Hepatocyte (in vitro differentiated cells): ENCODE results near the gene DLGAP4. TPM values are rescaled to one million over a fixed set of nuclear protein-coding genes. Genes with fewer than 3 reads are reported as not detected.
A peak's percentile ranks its signal among the peaks of the same experiment; 100 is the strongest.

Experiments
- DNase-seq: peaks from one replicate; pipeline ENCODE4 v3.0.0-alpha.2; 2016; ENCODE audit warnings: low spot score
- H2AFZ ChIP-seq: fragments of 200-600 bp; sonication (generic); 2 replicates; pipeline ENCODE4 v1.6.0; 2016; ENCODE audit warnings: antibody characterized with exemption, mild to moderate bottlenecking
- H3K27ac ChIP-seq: fragments of 200-600 bp; sonication (generic); 2 replicates; pipeline ENCODE4 v1.5.1; 2016; ENCODE audit warnings: mild to moderate bottlenecking
- H3K27me3 ChIP-seq: fragments of 200-600 bp; sonication (generic); 2 replicates; pipeline ENCODE4 v1.6.1; 2016
- H3K36me3 ChIP-seq: fragments of 200-600 bp; sonication (generic); replicated peaks from 2 replicates; pipeline ENCODE4 v1.5.1; 2016; ENCODE audit warnings: low read depth; ENCODE audit not compliant: insufficient read depth
- H3K4me1 ChIP-seq: fragments of 200-600 bp; sonication (generic); 2 replicates; pipeline ENCODE4 v1.5.1; 2016; ENCODE audit warnings: mild to moderate bottlenecking, moderate library complexity; ENCODE audit not compliant: insufficient read depth
- H3K4me2 ChIP-seq: fragments of 200-600 bp; sonication (generic); 2 replicates; pipeline ENCODE4 v1.6.0; 2016
- H3K4me3 ChIP-seq: fragments of 200-600 bp; sonication (generic); 2 replicates; pipeline ENCODE4 v1.5.1; 2016; ENCODE audit warnings: mild to moderate bottlenecking
- H3K79me2 ChIP-seq: fragments of 200-600 bp; sonication (generic); 2 replicates; pipeline ENCODE4 v1.6.0; 2017; ENCODE audit warnings: mild to moderate bottlenecking
- H3K9me2 ChIP-seq: fragments of 200-600 bp; sonication (generic); replicated peaks from 2 replicates; pipeline ENCODE4 v1.6.0; 2017; ENCODE audit warnings: mild to moderate bottlenecking; ENCODE audit not compliant: insufficient read depth
- H3K9me3 ChIP-seq: fragments of 200-600 bp; sonication (generic); 2 replicates; pipeline ENCODE4 v1.5.1; 2016; ENCODE audit warnings: low read depth, mild to moderate bottlenecking
- H4K20me1 ChIP-seq: fragments of 200-600 bp; sonication (generic); 2 replicates; pipeline ENCODE4 v1.6.0; 2016; ENCODE audit warnings: mild to moderate bottlenecking; ENCODE audit not compliant: insufficient read depth, poor library complexity, severe bottlenecking
- EZH2 ChIP-seq: fragments of 200-600 bp; sonication (generic); IDR thresholded peaks from 2 replicates; pipeline ENCODE4 v1.6.1; 2016; ENCODE audit warnings: antibody characterized with exemption, mild to moderate bottlenecking, borderline replicate concordance
- EZH2phosphoT487 ChIP-seq: fragments of 200-600 bp; sonication (generic); IDR thresholded peaks from one replicate; pipeline ENCODE4 v1.6.1; 2018; ENCODE audit warnings: antibody characterized with exemption, mild to moderate bottlenecking, low read depth, moderate library complexity; ENCODE audit not compliant: unreplicated experiment, severe bottlenecking
- WGBS: methylation state at CpG from one replicate; pipeline ENCODE4 v1.1.6; 2016; ENCODE audit warnings: low lambda C conversion rate; ENCODE audit errors: missing lambda C conversion rate; 5-methylcytosine and 5-hydroxymethylcytosine counted together
- polyA plus RNA-seq: library from polyadenylated mRNA; unstranded; fragments of >200 nt; fragmentation: Nextera tagmentation; extraction: Ambion mirVana; gene quantifications from 2 replicates; pipeline ENCODE4 v1.2.1, GENCODE V29; 2016
- total RNA-seq: library from RNA; depleted of rRNA; stranded (reverse); fragments of >200 nt; gene quantifications from 2 replicates; pipeline ENCODE4 v1.2.3, GENCODE V29; 2014
- TF ChIP-seq, protein P1 (sequence below): fragments of 200-600 bp; sonication (generic); IDR thresholded peaks from 2 replicates; pipeline ENCODE4 v1.5.1; 2016; ENCODE audit warnings: antibody characterized with exemption, mild to moderate bottlenecking; ENCODE audit not compliant: poor library complexity

Gene DLGAP4
- total and polyA plus RNA-seq, 2 experiments from 2014 or later, result 16.5 to 39.4 TPM

- DNase-seq, result no peak
- Histone ChIP-seq H3K36me3 (no peaks in the 10 kb centered on the region), H3K9me2 (no peaks in the 10 kb centered on the region), H3K9me3 (no peaks in the 10 kb centered on the region), H3K4me1 (peaks cover 10% of the 10 kb centered on the region), H3K4me3 (no peak overlapping the region), H3K4me2 (peak overlapping the region; percentile 44), H2AFZ (no peak overlapping the region), H3K79me2 (no peaks in the 10 kb centered on the region), H4K20me1 (no peaks in the 10 kb centered on the region), H3K27ac (no peak overlapping the region), H3K27me3 (no peaks in the 10 kb centered on the region)
- TF ChIP-seq EZH2phosphoT487, result no peak
- TF ChIP-seq, protein P1, sequence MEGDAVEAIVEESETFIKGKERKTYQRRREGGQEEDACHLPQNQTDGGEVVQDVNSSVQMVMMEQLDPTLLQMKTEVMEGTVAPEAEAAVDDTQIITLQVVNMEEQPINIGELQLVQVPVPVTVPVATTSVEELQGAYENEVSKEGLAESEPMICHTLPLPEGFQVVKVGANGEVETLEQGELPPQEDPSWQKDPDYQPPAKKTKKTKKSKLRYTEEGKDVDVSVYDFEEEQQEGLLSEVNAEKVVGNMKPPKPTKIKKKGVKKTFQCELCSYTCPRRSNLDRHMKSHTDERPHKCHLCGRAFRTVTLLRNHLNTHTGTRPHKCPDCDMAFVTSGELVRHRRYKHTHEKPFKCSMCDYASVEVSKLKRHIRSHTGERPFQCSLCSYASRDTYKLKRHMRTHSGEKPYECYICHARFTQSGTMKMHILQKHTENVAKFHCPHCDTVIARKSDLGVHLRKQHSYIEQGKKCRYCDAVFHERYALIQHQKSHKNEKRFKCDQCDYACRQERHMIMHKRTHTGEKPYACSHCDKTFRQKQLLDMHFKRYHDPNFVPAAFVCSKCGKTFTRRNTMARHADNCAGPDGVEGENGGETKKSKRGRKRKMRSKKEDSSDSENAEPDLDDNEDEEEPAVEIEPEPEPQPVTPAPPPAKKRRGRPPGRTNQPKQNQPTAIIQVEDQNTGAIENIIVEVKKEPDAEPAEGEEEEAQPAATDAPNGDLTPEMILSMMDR, result no peak
- no peak for TF ChIP-seq EZH2
- 63% methylated on average over 4 of the region's 4 CpGs for WGBS
Observed at GRCh38 chr20:36454332-36454697, 148.2 kb downstream of the DLGAP4 start.

GRCh38 chr20:36454698-36455427, 148.7 kb downstream of the DLGAP4 start:
- Histone ChIP-seq H3K27ac (no peak overlapping the region), H3K36me3 (no peaks in the 10 kb centered on the region), H3K9me3 (no peaks in the 10 kb centered on the region), H3K4me3 (no peak overlapping the region), H3K79me2 (no peaks in the 10 kb centered on the region), H3K27me3 (no peaks in the 10 kb centered on the region), H3K9me2 (no peaks in the 10 kb centered on the region), H3K4me1 (peaks cover 10% of the 10 kb centered on the region), H4K20me1 (no peaks in the 10 kb centered on the region), H2AFZ (no peak overlapping the region), H3K4me2 (peak overlapping the region; percentile 44)
- DNase-seq, result peak; percentile 49
- 35% methylated on average over 9 of the region's 9 CpGs for WGBS
- TF ChIP-seq, protein P1, result no peak
- TF ChIP-seq EZH2 (no peak), EZH2phosphoT487 (no peak)

- Histone ChIP-seq H4K20me1 (no peaks in the 10 kb centered on the region), H3K4me2 (no peak overlapping the region), H3K27ac (no peak overlapping the region), H3K9me3 (no peaks in the 10 kb centered on the region), H3K79me2 (no peaks in the 10 kb centered on the region), H3K4me1 (peaks cover 16% of the 10 kb centered on the region), H3K4me3 (no peak overlapping the region), H3K27me3 (no peaks in the 10 kb centered on the region), H3K36me3 (no peaks in the 10 kb centered on the region), H3K9me2 (no peaks in the 10 kb centered on the region), H2AFZ (no peak overlapping the region)
- 84% methylated on average over 9 of the region's 9 CpGs for WGBS
- no peak for DNase-seq
- TF ChIP-seq EZH2, result no peak
- TF ChIP-seq EZH2phosphoT487, result no peak
- TF ChIP-seq, protein P1, result no peak
Observed at GRCh38 chr20:36455972-36456625, 150.0 kb downstream of the DLGAP4 start.
